Fibroblast of gingiva (primary cell): ENCODE data around the gene DOCK2.
"Not testable (repeated sequence)": the region's sequence is repeated elsewhere in the genome, so short reads cannot be mapped to it uniquely, and the experiment has no call there.

Experiments used
- DNase-seq: peaks from one replicate; pipeline ENCODE4 v3.0.0-alpha.2; 2011; ENCODE audit warnings: low read depth

DOCK2 gene

GRCh38 chr5:169789417-169789940 is 152.4 kb downstream of the DOCK2 start:
- DNase-seq, result no peak

GRCh38 chr5:169791251-169791650 is 154.2 kb downstream of the DOCK2 start:
- DNase-seq, result no peak

GRCh38 chr5:169795338-169795737 is 158.3 kb downstream of the DOCK2 start:
- DNase-seq, result no peak

GRCh38 chr5:169796731-169797130 is 159.7 kb downstream of the DOCK2 start:
- no peak for DNase-seq

- DNase-seq, result no peak
Measured at GRCh38 chr5:169797577-169797976, 160.5 kb downstream of the DOCK2 start.

- no peak for DNase-seq
Measured at GRCh38 chr5:169798438-169798837, 161.4 kb downstream of the DOCK2 start.

GRCh38 chr5:169798906-169799660 is 162.0 kb downstream of the DOCK2 start:
- no peak for DNase-seq

GRCh38 chr5:169801324-169801777 is 164.3 kb downstream of the DOCK2 start:
- DNase-seq, result peak; percentile 63

GRCh38 chr5:169801781-169802180 is 164.7 kb downstream of the DOCK2 start:
- DNase-seq, result no peak

GRCh38 chr5:169803077-169803981 is 166.3 kb downstream of the DOCK2 start:
- peak; percentile 99 for DNase-seq

- DNase-seq, result peak; percentile 78
Measured at GRCh38 chr5:169804861-169805260, 167.8 kb downstream of the DOCK2 start.

- DNase-seq, result no peak
Measured at GRCh38 chr5:169805527-169805934, 168.5 kb downstream of the DOCK2 start.

- DNase-seq, result no peak
Measured at GRCh38 chr5:169805937-169806700, 169.0 kb downstream of the DOCK2 start.

GRCh38 chr5:169808118-169808581 is 171.1 kb downstream of the DOCK2 start:
- DNase-seq, result no peak

GRCh38 chr5:169808880-169809279 is 171.8 kb downstream of the DOCK2 start:
- not testable (repeated sequence) for DNase-seq

GRCh38 chr5:169809281-169809680 is 172.2 kb downstream of the DOCK2 start:
- DNase-seq, result no peak

GRCh38 chr5:169810524-169810923 is 173.4 kb downstream of the DOCK2 start:
- no peak for DNase-seq

- no peak for DNase-seq
Measured at GRCh38 chr5:169811023-169811422, 173.9 kb downstream of the DOCK2 start.

GRCh38 chr5:169811680-169812079 is 174.6 kb downstream of the DOCK2 start:
- no peak for DNase-seq

GRCh38 chr5:169812786-169813185 is 175.7 kb downstream of the DOCK2 start:
- no peak for DNase-seq

- no peak for DNase-seq
Measured at GRCh38 chr5:169814045-169814444, 177.0 kb downstream of the DOCK2 start.

- DNase-seq, result peak; percentile 50
Measured at GRCh38 chr5:169814522-169814921, 177.4 kb downstream of the DOCK2 start.
